Hepatocyte (in vitro differentiated cells): ENCODE results near the gene SPATS2.

Experiments
- CTCF ChIP-seq: fragments of 200-600 bp; sonication (generic); IDR thresholded peaks from 2 replicates; pipeline ENCODE4 v1.5.1; 2016; ENCODE audit warnings: antibody characterized with exemption, mild to moderate bottlenecking; ENCODE audit not compliant: poor library complexity
- EZH2 ChIP-seq: fragments of 200-600 bp; sonication (generic); IDR thresholded peaks from 2 replicates; pipeline ENCODE4 v1.6.1; 2016; ENCODE audit warnings: antibody characterized with exemption, mild to moderate bottlenecking, borderline replicate concordance

- TF ChIP-seq EZH2 (no peak), CTCF (no peak)
Observed at GRCh38 chr12:49541140-49541861, 174.0 kb downstream of the SPATS2 start.
